GM19023 (cell line): Measurements from ENCODE around the gene THSD7B.

Experiments
- ATAC-seq: cut with Tn5 transposase; IDR thresholded peaks from one replicate; pipeline ENCODE4 v1.9.1; 2021; ENCODE audit warnings: mild to moderate bottlenecking, moderate library complexity; ENCODE audit not compliant: unreplicated experiment

THSD7B gene

DNA sequence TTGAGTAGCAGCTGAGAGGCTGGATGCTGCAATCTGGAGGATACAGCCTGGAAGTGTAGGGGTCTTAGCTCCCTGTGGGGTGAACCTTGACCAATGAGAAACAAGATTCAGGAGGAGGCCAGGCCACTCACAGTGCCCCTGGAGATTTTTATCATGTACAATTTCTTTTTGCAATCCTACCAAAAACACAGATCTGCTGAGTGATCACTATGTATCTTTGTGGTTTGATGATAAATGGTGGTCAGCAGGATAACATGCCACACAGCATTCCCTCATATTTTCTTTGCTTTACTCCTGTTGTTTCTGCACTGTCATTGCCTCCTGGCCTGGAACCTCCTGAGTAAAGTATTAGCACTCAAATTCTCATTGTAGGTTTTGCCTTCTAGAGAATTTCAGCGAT, 357.9 kb downstream of the THSD7B start:
- ATAC-seq, result no peak

DNA sequence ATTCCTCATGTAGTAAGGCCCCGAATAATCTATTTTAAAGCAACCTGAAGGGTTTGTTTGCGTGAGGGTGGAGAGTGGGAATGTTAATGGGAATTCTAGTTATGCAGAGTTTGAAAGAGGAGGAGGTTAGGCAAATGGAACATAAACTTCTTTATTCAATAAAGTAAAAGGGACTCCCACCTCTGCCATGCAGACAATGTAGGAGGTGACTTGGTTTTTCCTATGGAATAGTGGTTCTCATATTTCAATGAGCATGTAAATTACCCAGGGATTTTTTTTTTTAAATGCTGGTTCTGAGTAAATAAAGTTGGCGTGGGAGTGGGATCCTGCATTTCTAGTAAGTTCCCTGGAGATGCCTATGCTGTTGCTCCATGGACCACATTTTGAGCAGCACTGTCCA, 367.9 kb downstream of the THSD7B start:
- ATAC-seq, result no peak

- ATAC-seq, result no peak
Observed at GRCh38 chr2:137138263-137138662, 372.9 kb downstream of the THSD7B start.

DNA sequence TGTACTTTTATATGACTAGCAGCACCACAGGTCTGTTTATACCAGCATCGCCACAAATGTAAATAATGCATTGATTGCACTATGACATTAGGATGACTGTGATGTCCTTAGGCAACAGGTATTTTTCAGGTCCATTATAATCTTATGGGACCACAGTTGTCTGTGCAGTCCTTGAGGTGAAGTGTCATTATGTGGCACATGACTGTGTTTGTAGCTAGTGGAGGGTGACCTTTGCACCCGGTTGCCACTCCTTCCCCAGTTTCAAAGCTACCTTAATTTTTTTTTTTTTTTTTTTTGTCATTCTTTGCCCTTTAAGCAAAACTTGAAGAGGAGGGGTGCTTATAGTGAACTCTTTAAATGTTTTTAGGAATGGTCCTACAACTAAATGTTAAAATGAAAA, 386.4 kb downstream of the THSD7B start:
- no peak for ATAC-seq

DNA sequence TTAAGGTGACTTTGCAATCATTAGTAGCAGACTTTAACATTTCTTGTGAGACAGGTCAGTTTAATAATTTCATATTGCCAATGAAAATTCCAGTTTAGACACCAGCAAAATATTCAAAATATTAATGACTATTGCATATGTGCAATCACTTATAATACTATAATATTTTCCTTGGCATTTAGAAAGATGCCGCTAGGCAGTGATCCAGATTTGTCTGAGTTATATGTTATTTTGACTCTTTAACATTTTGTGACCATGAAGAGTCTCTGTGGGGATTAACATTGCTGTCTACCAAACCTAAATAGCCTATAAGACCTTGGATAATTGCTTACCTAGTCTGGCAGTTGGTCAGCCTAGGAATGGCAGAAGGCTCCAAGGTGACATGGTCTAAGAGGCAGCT, 389.6 kb downstream of the THSD7B start:
- no peak for ATAC-seq

GRCh38 chr2:137155356-137156104, 390.2 kb downstream of the THSD7B start:
- no peak for ATAC-seq

DNA sequence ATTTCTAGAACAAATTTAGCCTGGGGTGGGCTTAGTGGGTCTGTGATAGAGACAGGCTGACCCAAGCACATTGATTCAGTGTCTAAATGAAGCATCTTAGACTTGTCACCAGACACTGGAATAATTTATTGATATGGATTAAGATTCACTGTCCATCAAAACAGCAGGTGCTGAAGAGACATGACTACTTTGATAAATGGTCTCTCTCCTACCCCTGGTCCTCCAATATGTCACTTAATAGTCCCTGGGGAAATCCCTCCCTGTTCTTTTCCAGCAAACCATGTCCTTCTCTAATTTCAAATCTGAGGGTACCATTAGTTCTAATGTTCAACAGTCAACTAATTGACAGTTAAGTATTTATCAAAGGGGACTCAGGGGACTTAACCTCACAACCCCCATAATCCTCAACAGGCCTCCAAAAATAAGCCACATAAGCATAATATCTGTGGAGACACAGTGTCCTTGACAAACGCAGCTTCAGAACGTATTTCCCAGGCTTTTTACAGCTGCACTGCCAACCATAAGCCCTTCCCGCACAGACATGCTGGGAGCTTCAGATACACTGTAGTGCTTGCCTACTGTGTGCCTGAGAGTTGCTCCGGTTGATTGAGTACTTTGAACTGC, 391.0 kb downstream of the THSD7B start:
- no peak for ATAC-seq

DNA sequence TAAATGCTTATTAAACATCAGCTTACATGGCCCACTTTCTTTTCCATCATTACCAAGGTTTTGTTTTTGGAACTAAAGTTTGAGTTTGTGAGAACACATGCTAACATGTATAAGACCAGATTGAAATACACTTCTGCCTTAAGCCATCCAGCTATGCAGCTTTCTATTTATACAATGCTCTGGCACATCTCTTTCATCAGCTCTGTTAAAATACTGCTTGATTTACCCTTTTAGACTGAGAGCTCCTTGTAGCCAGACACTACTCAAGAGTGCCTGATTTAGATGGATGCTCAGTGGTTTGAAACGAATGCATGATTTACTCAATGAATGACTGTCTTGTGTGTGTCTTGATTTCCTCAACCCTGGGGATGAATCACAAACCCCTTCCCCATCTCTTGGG, 392.5 kb downstream of the THSD7B start:
- ATAC-seq, result no peak

DNA sequence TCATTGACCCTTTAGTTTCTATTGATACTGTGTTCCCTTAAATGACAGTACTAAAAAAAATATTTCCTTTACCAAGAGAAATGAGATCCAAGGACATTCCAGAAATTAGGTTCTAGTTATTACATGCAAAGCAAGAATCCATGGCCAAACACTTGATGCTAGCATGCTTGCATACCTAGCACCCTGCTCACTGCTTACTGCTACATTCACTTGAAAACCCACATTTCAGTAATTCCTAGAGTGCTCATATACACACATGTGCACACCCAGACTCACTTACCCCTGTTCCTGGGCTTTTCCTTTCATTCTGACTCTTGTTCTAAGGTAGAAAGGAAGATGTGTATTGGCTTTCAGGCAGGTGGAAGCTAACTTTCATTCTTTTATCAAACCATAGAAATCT, 395.9 kb downstream of the THSD7B start:
- ATAC-seq, result no peak

DNA sequence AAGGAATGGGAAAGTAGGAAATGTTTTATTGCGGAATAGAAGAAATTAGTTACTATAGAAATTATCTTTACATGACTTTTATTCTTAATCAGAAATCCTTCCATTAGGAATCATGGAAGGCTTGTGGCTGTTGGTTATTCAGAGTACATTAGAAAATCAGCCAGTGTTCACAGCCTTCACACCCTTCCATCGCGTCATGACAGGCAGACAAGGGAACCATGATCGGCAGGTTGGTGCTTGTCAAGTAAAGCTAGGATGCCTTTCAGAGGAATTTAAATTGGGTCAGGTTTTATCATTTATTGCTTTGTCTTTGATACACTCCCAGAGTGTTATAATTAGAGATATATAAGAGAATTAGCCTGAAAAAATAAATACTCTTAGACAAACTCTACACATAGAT, 400.6 kb downstream of the THSD7B start:
- no peak for ATAC-seq

DNA sequence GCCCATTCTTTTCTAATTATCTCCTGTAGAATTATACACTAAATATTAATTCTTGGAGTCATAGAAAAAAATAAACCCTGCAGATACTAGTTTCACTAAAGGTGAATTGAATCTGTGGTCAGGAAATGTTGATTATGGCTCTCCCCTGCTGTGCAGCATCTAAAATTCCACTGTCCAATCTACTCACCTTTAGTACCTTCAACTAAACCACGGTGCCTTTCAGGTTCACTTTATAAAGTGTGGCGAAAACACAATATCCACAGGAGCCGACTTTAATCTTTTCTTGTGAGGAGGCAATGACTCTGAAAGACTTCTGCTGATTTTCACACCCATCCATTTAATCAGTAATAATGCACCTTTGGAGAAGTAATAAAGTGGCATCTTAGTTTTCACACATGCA, 402.3 kb downstream of the THSD7B start:
- ATAC-seq, result no peak

DNA sequence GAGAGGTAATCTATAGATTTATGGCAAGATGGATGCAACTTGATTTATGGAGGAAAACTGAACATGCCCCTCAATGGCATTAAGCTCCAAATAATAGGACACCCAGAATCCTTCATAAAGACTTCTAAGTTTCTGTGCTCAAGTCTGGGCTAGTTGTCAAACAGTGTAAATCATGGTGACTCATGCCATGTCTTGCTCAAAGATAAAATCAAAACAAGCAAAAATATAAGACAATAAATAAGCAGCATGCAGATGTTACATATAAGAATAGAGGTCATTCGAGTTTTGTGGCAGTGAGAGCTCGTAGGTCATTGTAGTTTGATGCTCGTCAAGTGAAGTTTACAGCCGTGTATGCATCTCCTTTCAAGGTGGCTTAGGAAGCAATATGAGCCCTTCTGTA, 403.2 kb downstream of the THSD7B start:
- no peak for ATAC-seq

- no peak for ATAC-seq
Observed at GRCh38 chr2:137172162-137172561, 406.8 kb downstream of the THSD7B start.

GRCh38 chr2:137173463-137173862, 408.1 kb downstream of the THSD7B start:
- ATAC-seq, result peak; percentile 70

GRCh38 chr2:137175246-137175645, 409.9 kb downstream of the THSD7B start:
- ATAC-seq, result no peak

GRCh38 chr2:137178951-137179377, 413.6 kb downstream of the THSD7B start:
- no peak for ATAC-seq

- no peak for ATAC-seq
Observed at GRCh38 chr2:137179542-137179941, 414.2 kb downstream of the THSD7B start.

DNA sequence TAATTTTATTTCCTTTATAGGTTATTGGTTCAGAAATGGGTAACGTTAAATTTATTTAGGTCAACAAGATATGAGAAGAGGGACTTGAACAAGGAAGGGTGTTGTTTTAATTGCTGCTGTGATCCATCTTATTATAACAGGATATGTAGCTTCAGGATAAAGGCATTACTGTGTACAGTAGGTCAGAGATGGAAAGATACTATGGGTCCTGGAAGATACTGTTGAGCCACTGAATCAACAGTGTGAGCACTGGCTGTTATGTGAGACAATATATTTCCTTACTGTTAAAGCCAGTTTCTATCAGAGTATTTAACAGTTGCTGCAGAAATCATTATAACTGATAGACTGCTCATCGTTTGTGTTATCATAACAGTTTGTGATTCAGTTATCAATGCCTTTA, 414.7 kb downstream of the THSD7B start:
- no peak for ATAC-seq

DNA sequence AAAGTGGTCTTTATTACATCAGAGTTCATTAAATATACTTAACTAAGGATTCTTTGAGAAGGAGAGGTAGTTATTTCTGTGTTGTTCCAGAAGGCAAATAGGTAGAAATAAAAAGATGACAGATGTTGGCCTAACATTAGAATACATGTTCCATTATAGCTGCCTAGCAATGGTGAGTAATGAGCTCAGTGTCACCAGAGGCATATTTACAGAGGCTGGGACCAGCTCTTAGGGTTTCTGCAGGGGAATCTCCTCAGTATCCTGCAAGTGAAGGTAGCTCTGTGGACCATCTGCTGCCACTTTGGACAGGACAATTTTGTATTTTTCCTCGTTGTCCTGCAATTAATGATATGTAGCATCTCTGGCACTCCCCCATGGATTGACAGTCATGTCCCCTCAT, 416.0 kb downstream of the THSD7B start:
- no peak for ATAC-seq

GRCh38 chr2:137182071-137182470, 416.7 kb downstream of the THSD7B start:
- ATAC-seq, result no peak

- ATAC-seq, result no peak
Observed at GRCh38 chr2:137183206-137183898, 418.0 kb downstream of the THSD7B start.
